ENCODE data around the gene ZNF511.

Gene ZNF511

DNA sequence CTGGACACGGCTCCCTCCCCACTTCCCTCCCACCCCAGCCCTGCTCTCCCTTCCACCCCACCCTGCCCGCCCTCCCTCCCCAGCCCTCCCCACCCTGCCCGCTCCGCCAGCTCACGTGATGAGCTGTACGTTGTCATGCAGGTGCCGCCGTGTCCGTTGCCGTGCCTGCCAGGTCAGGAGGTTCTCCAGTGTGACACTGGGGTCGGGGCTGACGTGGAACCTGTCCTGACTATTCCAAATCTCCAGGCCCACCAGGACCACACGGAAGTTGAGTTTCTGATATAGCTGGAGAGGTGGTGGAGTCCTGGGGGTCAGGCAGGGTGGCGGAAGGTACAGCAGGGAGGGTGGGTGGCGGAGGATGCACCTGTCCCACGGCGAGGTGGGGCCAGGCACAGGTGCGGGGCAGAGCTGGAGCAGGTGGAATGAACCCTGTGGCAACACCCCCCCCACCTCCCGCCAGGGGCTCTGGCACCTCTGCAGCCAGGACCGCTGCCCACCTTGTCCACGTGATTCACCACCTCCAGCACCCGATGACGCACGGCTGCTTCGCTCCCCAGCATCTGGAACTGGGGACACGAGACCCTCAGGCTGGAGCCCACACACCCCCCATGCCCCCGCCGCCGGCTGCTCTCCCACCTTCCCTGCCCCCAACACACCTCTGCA lies 36.3 kb upstream of the ZNF511 start:
- no peak overlapping the region for H3K27ac ChIP-seq (ENCODE audit: low read depth, low read length, poor library complexity, severe bottlenecking)
- H3K36me3 ChIP-seq (ENCODE audit: insufficient read depth, low read length), result no peaks in the 10 kb centered on the region
- H3K27me3 ChIP-seq (ENCODE audit: insufficient read depth, low read length), result no peaks in the 10 kb centered on the region
- H3K9me2 ChIP-seq (ENCODE audit: low read depth, low read length), result no peaks in the 10 kb centered on the region
- H2AFZ ChIP-seq (ENCODE audit: low read length), result no peak overlapping the region
- no peaks in the 10 kb centered on the region for H3K9me3 ChIP-seq (ENCODE audit: low read length)
- no peak overlapping the region for H3K9ac ChIP-seq (ENCODE audit: low read length)
- H3K79me2 ChIP-seq (ENCODE audit: insufficient read depth, low read length), result no peaks in the 10 kb centered on the region
- no peaks in the 10 kb centered on the region for H4K20me1 ChIP-seq (ENCODE audit: insufficient read depth, low read length)
- H3F3A ChIP-seq (ENCODE audit: insufficient read depth, low read length), result no peaks in the 10 kb centered on the region
- H3K4me2 ChIP-seq (ENCODE audit: low read length), result no peak overlapping the region
- TF ChIP-seq, protein P1, sequence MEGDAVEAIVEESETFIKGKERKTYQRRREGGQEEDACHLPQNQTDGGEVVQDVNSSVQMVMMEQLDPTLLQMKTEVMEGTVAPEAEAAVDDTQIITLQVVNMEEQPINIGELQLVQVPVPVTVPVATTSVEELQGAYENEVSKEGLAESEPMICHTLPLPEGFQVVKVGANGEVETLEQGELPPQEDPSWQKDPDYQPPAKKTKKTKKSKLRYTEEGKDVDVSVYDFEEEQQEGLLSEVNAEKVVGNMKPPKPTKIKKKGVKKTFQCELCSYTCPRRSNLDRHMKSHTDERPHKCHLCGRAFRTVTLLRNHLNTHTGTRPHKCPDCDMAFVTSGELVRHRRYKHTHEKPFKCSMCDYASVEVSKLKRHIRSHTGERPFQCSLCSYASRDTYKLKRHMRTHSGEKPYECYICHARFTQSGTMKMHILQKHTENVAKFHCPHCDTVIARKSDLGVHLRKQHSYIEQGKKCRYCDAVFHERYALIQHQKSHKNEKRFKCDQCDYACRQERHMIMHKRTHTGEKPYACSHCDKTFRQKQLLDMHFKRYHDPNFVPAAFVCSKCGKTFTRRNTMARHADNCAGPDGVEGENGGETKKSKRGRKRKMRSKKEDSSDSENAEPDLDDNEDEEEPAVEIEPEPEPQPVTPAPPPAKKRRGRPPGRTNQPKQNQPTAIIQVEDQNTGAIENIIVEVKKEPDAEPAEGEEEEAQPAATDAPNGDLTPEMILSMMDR (IDR thresholded peaks at IDR 0.05; ENCODE audit: low read length), result no peak
- TF ChIP-seq EZH2 (IDR thresholded peaks at IDR 0.05; ENCODE audit: borderline replicate concordance, low read length), result no peak
- peaks cover 5% of the 10 kb centered on the region for H3K4me1 ChIP-seq (ENCODE audit: insufficient read depth, low read length, severe bottlenecking)
- H3K4me3 ChIP-seq (ENCODE audit: low read depth, low read length, poor library complexity, severe bottlenecking), result no peak overlapping the region

DNA sequence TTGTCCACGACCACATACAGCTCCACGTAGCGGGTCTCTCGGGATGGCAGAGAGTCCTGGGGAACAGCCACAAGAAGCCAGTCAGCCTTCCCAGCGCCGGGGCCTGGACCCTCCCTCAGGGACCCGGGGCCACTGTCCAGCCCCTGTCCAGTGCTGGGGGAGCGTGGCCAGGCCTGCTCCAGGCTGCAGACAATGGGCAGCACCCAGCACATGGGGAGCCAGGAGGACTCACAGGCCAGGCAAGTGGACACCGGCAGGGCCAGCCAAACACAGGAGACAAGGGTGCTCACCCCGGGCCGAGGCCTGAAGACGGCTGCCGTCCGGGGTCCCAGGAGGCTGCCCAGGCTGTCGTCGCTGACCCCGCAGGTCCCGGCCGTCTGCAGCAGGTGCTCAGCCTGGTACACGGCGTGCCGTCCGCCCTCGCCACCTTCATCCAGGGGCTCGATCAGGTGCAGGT lies 35.7 kb upstream of the ZNF511 start:
- Histone ChIP-seq H3K36me3 (ENCODE audit: insufficient read depth, low read length) (no peaks in the 10 kb centered on the region), H3K79me2 (ENCODE audit: insufficient read depth, low read length) (no peaks in the 10 kb centered on the region), H4K20me1 (ENCODE audit: insufficient read depth, low read length) (no peaks in the 10 kb centered on the region), H3K27ac (ENCODE audit: low read depth, low read length, poor library complexity, severe bottlenecking) (no peak overlapping the region), H3K9ac (ENCODE audit: low read length) (no peak overlapping the region), H2AFZ (ENCODE audit: low read length) (no peak overlapping the region), H3K4me3 (ENCODE audit: low read depth, low read length, poor library complexity, severe bottlenecking) (no peak overlapping the region), H3K9me3 (ENCODE audit: low read length) (no peaks in the 10 kb centered on the region), H3K4me2 (ENCODE audit: low read length) (no peak overlapping the region), H3K9me2 (ENCODE audit: low read depth, low read length) (no peaks in the 10 kb centered on the region), H3K4me1 (ENCODE audit: insufficient read depth, low read length, severe bottlenecking) (peaks cover 5% of the 10 kb centered on the region), H3K27me3 (ENCODE audit: insufficient read depth, low read length) (no peaks in the 10 kb centered on the region), H3F3A (ENCODE audit: insufficient read depth, low read length) (no peaks in the 10 kb centered on the region)
- no peak for TF ChIP-seq EZH2 (IDR thresholded peaks at IDR 0.05; ENCODE audit: borderline replicate concordance, low read length)
- TF ChIP-seq, protein P1 (IDR thresholded peaks at IDR 0.05; ENCODE audit: low read length), result no peak

DNA sequence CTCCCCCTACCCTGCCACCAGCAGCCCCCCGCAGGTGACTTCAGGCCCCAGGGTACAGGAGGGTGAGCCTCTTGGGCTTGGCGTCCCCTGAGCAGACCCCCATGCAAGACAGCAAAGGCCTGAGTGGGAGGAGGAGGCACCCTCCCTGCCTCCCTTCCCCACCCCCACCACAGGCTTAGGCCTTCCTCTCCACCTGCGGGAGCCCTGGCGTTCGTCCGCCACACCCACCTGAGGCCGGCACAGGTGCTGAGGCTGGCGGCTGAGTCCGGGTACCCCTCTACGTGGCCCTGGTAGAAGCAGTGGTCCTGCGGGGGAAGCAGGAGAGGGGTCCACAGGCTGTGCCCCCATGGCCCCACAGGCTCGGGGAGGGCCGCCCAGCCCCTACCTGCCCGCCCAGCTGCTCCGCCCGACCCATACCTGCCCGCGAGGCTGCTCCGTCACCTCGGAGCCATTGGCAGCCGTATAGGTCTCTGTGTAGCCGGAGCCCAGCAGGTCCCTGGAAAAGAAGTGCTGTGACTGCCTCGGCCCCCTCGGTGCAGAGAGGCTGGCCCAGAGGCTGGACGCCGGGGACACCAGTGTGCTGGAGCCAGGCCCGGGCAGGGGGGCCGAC lies 35.1 kb upstream of the ZNF511 start:
- Histone ChIP-seq H3K4me1 (ENCODE audit: insufficient read depth, low read length, severe bottlenecking) (peaks cover 11% of the 10 kb centered on the region), H3K27me3 (ENCODE audit: insufficient read depth, low read length) (no peaks in the 10 kb centered on the region), H3K4me3 (ENCODE audit: low read depth, low read length, poor library complexity, severe bottlenecking) (no peak overlapping the region), H3F3A (ENCODE audit: insufficient read depth, low read length) (no peaks in the 10 kb centered on the region), H3K9me2 (ENCODE audit: low read depth, low read length) (no peaks in the 10 kb centered on the region), H3K27ac (ENCODE audit: low read depth, low read length, poor library complexity, severe bottlenecking) (no peak overlapping the region), H3K4me2 (ENCODE audit: low read length) (no peak overlapping the region), H3K9ac (ENCODE audit: low read length) (no peak overlapping the region), H3K79me2 (ENCODE audit: insufficient read depth, low read length) (no peaks in the 10 kb centered on the region), H2AFZ (ENCODE audit: low read length) (no peak overlapping the region), H4K20me1 (ENCODE audit: insufficient read depth, low read length) (no peaks in the 10 kb centered on the region), H3K9me3 (ENCODE audit: low read length) (no peaks in the 10 kb centered on the region), H3K36me3 (ENCODE audit: insufficient read depth, low read length) (no peaks in the 10 kb centered on the region)
- no peak for TF ChIP-seq EZH2 (IDR thresholded peaks at IDR 0.05; ENCODE audit: borderline replicate concordance, low read length)
- TF ChIP-seq, protein P1 (IDR thresholded peaks at IDR 0.05; ENCODE audit: low read length), result no peak

Measured in OCI-LY1 (cell line).